GM18498 (cell line): Measurements from ENCODE around the gene ZRANB3.
"Not testable (repeated sequence)": the region's sequence is repeated elsewhere in the genome, so short reads cannot be mapped to it uniquely, and the experiment has no call there.

Experiments
- ATAC-seq: cut with Tn5 transposase; IDR thresholded peaks from one replicate; pipeline ENCODE4 v1.9.1; 2021; ENCODE audit warnings: mild to moderate bottlenecking, moderate library complexity; ENCODE audit not compliant: unreplicated experiment

ZRANB3 gene

DNA sequence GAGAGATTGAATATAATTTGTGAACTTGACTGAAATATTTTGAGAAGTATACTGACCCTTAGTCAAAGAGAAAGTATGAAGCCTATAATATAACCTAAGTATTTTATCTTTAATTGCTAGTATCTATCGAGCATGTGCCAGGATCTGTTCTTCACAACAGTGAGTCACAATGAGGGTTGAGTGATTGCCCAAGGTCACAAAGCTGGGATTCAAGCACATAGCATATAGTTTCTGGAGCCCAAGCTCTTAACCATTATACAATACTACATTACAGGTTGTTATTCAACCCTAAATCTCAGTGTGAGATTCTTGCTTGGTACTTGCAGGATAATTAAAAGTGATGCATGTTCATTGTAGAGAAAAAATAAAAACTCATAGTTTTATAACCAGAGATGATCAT is 381.8 kb downstream of the ZRANB3 start:
- ATAC-seq: no peak

DNA sequence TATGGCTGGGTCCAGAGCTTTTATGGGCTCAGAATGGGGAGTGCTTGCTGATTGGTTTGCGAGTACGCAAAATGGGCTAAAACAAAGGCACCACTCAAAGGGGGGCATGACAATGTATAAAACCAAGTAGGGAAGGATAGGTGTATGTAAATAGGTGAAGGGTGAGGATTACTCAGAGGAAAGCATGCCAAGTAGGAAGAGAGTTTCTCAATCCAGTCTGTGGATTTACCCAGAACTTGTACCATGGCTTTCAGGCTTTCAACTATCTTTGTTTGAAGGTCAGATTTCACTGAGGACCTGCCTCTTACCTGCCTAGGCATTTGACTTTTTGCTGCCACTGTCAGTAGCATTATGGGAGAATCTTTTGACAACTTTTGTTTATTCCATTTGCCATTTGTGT is 386.7 kb downstream of the ZRANB3 start:
- no peak for ATAC-seq

DNA sequence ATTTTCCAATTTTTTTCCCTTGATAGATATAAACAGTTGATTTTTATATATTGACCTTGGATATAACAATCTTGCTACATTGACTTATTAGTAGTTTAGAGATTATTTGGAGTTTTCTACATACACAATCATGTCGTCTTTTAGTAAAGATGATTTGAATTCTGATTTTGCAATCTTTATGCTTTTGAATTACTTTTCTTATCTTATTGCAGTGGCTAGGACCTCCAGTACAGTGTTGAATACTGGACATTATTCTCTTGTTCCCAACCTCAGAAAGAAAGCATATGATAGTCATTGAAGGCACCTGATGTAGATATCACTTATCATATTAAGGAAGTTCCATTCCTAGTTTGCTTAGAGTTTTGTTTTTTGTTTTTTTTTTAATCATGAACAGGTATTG is 388.7 kb downstream of the ZRANB3 start:
- no peak for ATAC-seq

DNA sequence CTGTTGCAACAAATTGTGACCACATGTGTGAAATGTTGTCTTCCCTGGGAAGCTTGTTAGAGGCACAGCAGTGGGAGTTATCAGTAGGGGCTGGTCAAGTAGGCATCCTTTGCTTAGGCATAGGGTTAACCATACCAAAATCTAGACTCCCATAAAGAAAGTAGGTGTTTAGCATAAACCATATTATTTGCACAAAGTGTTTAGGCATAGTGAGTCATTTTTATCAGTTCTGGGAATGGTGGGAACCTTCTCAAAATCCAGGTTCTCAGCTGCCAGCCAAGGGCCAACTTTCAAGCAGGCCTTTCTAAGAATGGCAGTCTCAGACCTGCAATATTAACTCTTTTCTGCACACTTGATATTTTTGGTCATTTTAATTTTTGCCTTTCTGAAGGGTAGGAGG is 390.4 kb downstream of the ZRANB3 start:
- no peak for ATAC-seq

DNA sequence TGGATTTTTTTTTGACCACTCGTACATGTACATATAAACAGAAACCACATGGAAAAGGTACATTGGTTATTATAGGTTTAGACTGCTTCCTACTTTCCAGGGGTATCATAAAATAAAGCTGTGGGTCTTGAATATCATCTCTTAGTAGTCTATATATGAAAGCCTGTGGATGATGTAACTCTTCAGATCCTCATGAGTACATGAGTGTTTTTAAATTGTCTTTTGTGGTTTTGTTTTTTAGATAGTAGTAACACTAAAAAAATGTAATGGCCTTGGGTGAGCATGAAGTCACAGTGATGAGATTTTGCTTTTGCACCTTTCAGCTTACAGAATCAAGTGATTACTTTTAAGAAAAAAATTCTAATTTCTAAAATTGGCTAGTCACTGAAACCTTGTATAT is 398.7 kb downstream of the ZRANB3 start:
- ATAC-seq: no peak

DNA sequence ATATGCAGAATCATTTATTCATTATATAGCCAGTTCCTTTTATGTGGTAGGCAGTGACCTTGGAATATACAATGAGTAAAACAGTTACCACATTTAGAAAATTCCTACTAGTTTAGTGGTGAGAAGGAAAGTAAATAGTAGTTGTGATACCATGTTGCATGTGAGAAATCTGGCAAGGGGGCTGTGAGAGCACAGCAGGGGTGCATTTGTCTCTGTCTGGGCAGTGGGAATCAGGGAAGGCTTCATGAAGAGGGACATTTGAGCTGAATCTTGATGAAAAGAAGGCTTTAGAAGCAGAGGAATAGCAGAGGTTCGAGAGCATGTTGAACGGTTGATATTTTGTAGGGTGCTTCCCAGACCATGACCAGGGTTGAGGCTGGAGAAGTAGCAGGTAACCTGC is 400.3 kb downstream of the ZRANB3 start:
- no peak for ATAC-seq

DNA sequence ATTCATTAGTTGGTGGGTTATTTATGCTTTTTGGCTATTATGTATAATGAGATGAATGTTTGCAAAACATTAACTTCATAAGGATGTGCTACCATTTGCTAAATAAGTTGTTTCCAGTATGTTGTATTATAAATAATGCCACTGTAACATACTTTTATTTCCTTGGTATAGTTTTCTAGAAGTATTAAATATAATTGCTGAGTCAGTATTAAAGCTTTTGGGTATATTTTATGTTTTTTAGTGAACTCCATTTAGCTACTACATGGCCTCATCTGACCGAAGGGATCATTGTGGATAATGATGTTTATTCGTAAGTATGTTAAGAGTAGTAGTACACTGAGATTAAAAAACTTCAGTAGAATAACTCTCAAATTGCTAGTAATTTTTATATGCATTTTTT is 405.1 kb downstream of the ZRANB3 start:
- no peak for ATAC-seq

DNA sequence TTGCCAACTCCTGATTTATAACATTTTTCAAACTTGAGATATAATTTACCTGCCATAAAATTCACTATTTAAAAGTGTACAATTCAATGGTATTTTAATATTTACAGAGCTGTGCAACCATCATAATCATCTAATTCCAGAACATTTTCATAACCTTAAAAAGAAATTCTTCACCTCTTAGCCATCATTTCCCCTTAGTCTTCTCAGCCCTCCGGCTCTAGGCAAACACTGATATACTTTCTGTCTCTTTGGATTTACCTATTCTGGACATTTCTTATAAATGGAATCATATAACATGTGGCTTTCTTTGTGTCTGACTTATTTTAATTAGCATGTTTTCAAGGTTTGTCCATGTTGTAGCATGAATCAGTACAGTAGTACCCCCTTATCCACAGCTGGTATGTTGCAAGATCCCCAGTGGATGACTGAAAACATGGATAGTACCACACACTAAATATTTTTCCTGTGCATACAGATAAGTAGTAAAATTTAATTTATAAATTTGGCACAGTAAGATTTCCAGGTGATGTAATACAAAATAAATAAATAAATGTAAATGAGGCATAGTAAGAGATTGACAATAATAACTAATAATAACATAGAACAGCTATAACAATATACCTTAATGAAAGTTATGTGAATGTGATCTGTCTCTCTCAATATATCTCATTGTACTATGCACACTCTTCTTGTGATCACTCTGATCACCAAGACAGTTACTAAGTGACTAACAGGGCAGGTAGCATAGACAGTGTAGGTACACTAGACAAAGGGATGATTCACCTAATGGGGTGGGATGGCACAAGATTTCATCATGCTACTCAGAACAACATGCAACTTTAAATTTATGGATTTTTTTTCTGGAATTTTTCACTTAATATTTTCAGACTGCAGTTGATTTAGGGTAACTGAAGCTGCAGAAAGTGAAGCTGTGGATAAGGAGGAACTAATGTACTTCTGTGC is 405.8 kb downstream of the ZRANB3 start:
- no peak for ATAC-seq

DNA sequence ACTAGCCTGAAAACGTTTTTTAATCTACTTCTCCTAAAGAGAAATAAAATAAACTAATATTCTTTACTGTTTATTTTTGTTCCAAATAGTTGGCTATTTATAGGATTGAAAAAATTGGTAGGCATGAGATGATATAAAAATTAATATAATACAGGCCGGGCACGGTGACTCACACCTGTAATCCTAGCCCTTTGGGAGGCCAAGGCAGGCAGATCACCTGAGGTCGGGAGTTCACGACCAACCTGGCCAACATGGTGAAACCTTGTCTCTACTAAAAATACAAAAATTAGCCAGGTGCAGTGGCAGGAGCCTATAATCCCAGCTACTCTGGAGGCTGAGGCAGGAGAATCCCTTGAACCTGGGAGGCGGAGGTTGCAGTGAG is 409.4 kb downstream of the ZRANB3 start:
- not testable (repeated sequence) for ATAC-seq

DNA sequence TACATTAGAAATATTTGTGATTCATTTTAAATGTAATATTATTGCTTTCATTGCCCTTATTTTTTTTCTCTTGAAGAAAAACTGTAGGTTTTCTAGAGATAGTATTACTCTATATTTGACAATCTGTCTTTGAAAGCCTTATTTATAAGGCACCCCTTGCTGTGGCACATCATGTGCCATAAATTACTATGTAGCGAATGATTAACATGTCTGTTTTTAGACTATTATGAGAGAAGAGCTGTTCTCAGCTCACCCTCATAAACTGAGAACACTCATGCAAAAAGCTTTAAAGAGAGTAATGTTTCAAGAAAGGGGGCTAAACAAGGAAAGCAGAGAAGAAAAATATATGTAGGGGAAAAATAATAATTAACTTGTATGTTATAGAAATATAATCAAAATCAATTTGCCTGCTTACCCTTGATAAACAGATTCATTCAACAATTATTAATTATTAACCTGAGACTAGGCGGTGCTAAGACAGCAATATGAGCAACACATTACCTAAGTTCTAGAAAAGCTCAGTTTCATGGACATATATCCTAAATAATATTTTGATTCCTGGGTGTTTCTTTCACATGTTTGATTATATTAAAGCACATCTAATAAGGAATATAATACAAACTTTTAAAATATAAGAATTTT is 409.9 kb downstream of the ZRANB3 start:
- ATAC-seq: no peak

DNA sequence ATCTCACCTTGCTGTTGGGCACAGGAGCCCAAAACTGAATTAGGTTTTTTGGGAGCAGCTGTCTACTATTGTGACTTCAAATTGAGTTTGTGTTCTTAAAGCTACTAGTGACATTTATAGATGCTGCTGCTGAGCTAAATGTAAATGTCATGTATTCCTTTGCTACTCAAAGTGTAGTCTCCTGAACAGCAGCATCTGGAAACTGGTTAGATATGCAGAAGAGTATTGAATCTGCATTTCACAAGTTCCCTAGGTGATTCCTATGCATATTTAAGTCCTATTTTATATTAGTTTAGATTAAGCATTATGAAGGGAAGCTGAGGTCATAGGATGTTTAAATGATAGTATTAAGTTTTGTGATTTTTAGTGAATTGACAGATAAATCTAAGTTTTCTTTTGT is 411.4 kb downstream of the ZRANB3 start:
- ATAC-seq: no peak

DNA sequence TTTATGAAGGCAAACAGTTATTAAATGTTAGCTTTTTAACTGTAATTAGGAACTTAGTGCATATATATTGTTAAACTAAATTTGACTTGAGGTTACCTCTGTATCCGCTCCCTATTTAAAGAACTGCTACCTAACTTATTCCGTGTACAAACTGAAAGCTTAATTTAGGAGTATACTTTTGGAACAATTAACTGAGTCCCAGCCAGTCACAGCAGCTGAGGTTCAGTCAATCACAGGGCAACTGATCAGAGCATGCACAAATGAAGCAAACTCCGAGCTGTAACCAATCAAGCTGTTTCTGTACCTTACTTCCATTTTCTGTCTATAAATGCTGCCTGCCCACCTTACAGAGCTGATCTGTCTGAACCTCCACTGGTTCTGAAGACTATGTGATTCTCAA is 417.7 kb downstream of the ZRANB3 start:
- no peak for ATAC-seq

DNA sequence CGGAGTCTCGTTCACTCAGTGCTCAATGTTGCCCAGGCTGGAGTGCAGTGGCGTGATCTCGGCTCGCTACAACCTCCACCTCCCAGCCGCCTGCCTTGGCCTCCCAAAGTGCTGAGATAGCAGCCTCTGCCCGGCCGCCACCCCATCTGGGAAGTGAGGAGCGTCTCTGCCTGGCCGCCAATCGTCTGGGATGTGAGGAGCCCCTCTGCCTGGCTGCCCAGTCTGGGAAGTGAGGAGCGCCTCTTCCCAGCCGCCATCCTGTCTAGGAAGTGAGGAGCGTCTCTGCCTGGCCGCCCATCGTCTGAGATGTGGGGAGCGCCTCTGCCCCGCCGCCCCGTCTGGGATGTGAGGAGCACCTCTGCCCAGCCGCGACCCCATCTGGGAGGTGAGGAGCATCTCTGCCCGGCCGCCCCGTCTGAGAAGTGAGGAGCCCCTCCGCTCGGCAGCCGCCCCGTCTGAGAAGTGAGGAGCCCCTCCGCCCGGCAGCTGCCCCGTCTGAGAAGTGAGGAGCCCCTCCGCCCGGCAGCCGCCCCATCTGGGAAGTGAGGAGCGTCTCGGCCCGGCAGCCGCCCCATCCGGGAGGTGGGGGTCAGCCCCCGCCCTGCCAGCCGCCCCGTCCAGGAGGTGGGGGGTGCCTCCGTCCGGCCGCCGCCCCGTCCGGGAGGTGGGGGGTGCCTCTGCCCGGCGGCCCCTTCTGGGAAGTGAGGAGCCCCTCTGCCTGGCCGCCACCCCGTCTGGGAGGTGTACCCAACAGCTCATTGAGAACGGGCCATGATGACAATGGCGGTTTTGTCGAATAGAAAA is 425.3 kb downstream of the ZRANB3 start:
- not testable (repeated sequence) for ATAC-seq

DNA sequence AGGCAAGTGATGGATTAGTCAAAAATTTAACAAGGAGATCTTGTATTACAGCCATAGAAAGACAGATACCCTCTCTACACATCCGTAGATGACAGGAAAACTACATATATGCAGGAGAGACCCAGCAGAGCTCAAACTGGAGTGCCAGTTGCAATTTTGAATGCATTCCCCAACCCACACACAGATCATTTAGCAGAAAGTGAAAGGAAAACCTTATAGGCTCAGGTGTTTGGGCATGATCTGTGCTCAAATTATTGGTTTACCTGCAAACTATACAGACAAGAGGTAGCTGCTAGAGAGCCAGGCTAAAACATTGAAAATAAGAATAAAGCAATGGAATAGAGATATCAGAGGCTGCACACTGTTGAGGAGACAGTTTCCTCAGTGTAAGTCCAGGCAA is 427.2 kb downstream of the ZRANB3 start:
- no peak for ATAC-seq

DNA sequence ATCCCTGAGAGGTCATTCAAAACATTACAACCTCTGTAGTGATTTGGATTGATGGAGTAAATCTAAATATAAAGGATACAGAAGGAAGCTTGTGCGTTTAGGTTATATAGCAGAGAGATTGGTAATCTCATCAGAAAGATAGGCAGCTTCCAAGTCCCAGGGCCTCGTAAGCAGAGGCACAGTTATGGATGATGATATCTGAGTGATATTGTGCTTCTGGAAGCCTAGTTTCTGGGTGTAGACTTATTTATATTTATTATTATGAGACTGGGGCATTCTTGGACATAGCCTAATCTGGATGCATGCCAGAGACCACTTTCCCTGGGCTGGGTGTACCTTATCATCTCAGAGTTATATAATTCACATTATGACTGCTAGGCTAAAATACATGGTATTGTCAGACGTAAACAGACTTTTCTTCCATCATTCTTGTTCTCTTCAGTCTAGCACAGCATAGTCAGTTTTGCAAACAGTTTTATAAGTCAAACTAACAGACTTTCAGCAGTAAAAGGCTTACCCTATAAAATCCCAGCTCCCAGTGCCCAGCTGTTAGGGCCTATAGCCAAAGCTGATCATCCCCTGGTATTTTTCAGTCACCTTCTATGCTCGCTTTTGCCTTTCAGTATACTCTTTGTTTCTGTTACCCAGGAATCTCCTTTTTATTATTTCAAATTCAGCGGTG is 431.1 kb downstream of the ZRANB3 start:
- ATAC-seq: no peak

DNA sequence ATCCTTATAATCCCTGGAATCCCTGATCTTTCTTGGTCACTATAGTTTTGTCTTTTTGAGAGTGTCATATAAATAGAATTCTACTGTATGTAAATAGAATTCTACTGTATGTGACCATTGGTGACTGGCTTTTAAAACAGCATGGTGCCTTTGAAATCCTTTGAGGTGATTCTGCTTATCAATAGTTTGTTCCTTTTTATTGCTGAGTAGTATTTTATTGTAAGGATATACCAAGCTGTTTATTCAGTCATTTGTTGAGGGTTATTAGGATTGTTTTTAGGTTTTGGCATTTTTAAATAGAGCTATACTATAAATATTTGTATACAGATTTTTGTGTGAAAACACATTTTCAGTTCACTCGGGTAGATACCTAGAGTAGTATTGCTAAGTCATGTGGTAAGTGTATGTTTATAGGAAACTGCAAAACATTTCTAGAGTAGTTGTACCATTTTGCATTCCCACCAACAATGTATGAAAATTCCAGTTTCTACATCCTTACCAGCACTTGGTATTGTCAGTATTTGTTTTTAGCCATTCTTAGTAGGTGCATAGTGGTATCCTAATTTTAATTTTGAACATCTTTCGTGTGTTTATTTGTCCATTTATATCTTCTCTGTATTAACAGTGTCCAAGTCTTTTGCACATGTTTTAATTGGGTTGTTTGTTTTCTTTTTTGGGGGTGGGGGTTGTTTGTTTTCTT is 433.3 kb downstream of the ZRANB3 start:
- ATAC-seq: no peak

DNA sequence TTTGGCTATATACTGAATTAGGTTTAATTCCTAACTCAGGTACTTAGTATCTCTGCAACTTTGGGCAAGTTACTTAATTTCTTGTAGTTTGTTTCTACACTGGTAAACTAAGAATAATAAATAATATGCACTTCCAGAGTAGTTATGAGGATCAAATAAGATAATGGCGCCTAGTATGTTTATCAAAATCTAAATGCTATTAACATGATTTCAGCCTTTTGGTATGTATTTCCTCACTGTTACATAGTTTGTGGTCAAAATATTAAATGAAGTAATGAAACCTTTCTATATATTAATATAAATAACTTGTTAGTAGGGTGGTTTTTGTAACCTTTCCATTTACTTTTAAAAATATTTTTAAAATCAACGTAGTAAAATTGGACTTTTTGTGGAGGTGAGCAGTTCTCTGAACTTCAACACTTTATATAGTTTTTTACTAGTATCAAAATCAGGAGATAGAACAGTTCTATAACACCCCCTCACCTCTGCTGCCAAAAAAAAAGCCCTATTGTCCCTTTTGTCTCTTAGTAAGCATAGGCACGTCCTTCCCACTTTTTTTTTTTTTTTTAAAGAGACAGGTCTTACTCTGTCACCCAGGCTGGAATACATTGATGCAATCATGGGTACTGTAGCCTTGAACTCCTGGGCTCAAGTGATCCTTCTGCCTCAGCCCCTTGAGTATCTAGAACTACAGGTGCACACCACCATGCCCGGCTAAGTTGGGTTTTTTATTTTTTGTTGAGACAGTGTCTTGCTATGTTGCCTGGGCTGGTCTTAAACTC is 434.2 kb downstream of the ZRANB3 start:
- ATAC-seq: no peak

DNA sequence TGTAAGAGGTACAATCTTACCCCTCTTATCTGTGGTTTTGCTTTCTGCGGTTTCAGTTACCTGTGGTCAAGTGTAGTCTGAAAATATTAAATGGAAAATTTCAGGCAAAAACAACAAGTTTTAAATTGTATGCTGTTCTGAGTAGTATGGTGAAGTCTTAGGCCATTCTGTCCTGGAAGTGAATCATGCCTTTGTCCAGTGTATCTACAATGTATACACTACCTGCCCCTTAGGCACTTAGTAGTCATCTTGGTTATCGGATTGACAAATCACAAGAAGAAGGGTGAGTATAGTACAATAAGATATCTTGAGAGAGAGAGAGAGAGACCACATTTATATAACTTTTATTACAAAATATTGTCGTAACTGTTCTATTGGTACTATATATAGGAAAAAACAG is 435.4 kb downstream of the ZRANB3 start:
- ATAC-seq: no peak

DNA sequence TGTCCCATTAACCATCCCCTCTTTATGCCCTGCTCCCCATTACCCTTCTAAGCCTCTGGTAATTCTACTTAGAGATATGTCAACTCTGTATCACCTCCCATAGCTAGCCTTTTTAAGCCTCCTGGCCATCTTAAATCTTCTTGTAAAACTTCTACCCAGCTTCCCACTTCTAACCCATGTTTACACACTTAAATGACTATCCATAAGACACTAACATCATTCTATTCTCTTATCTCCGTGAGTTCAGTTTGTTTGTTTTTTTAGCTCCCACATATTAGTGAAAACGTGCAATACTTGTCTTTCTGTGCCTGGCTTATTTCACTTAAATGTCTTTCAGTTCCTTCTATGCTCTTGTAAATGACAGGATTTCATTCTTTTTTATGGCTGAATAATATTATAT is 436.5 kb downstream of the ZRANB3 start:
- ATAC-seq: no peak
